ENCODE data around the gene MDH2.
"Not testable (repeated sequence)": the region's sequence is repeated elsewhere in the genome, so short reads cannot be mapped to it uniquely, and the experiment has no call there.

The MDH2 gene

GRCh38 chr7:76056241-76056640 lies 8.3 kb downstream of the MDH2 start:
- DNase-seq (ENCODE audit: low read depth), result no peak
- no peak for TF ChIP-seq CTCF (IDR thresholded peaks at IDR 0.05; ENCODE audit: low read depth, low read length, missing control alignments)
- H3K4me3 ChIP-seq (ENCODE audit: low read depth, low read length), result no peak overlapping the region

GRCh38 chr7:76057103-76057812 lies 9.4 kb downstream of the MDH2 start:
- DNase-seq (ENCODE audit: low read depth), result no peak
- no peak overlapping the region for H3K4me3 ChIP-seq (ENCODE audit: low read depth, low read length)
- TF ChIP-seq CTCF (IDR thresholded peaks at IDR 0.05; ENCODE audit: low read depth, low read length, missing control alignments), result no peak

- no peak for DNase-seq (ENCODE audit: low read depth)
- TF ChIP-seq CTCF (IDR thresholded peaks at IDR 0.05; ENCODE audit: low read depth, low read length, missing control alignments), result no peak
- H3K4me3 ChIP-seq (ENCODE audit: low read depth, low read length), result no peak overlapping the region
Measured at GRCh38 chr7:76057813-76058145, 9.9 kb downstream of the MDH2 start.

- not testable (repeated sequence) for H3K4me3 ChIP-seq (ENCODE audit: low read depth, low read length); DNase-seq (ENCODE audit: low read depth)
Measured at GRCh38 chr7:76058745-76059144, 10.8 kb downstream of the MDH2 start.

- TF ChIP-seq CTCF (IDR thresholded peaks at IDR 0.05; ENCODE audit: low read depth, low read length, missing control alignments), result no peak
- no peak overlapping the region for H3K4me3 ChIP-seq (ENCODE audit: low read depth, low read length)
- no peak for DNase-seq (ENCODE audit: low read depth)
Measured at GRCh38 chr7:76060842-76061241, 12.9 kb downstream of the MDH2 start.

GRCh38 chr7:76062254-76062653 lies 14.3 kb downstream of the MDH2 start:
- no peak for TF ChIP-seq CTCF (IDR thresholded peaks at IDR 0.05; ENCODE audit: low read depth, low read length, missing control alignments)
- no peak overlapping the region for H3K4me3 ChIP-seq (ENCODE audit: low read depth, low read length)
- no peak for DNase-seq (ENCODE audit: low read depth)

- no peak overlapping the region for H3K4me3 ChIP-seq (ENCODE audit: low read depth, low read length)
- no peak for TF ChIP-seq CTCF (IDR thresholded peaks at IDR 0.05; ENCODE audit: low read depth, low read length, missing control alignments)
- no peak for DNase-seq (ENCODE audit: low read depth)
Measured at GRCh38 chr7:76063114-76063513, 15.2 kb downstream of the MDH2 start.

Data from GM12864 (cell line).